HCT116 (cell line): ENCODE results near the gene NAALADL2. TPM values are rescaled to one million over a fixed set of nuclear protein-coding genes. Genes with fewer than 3 reads are reported as not detected.

Experiments used
- ATAC-seq: fragments of 200-7000 bp; cut with Tn5 transposase; 2 replicates; pipeline ENCODE4 v1.9.1; 2020; ENCODE audit warnings: mild to moderate bottlenecking, moderate library complexity
- BruUV-seq: library from RNA; stranded (reverse); fragments of 400-500 nt; replicated peaks from 2 replicates; lab custom pipeline; 2021; lab: Mats Ljungman, UMichigan
- CTCF ChIA-PET: fragments of 300-600 bp; sonication (Branson Sonifier 250); formaldehyde crosslinking; loops from one replicate; lab custom pipeline; 2021; ENCODE audit warnings: antibody characterized with exemption; lab: Charles Lee
- POLR2A ChIA-PET: fragments of 300-600, 350-600 bp; sonication (Branson Sonifier 250); formaldehyde crosslinking; loops from one replicate; lab custom pipeline; 2021; ENCODE audit warnings: antibody characterized with exemption; lab: Charles Lee
- RAD21 ChIA-PET, 2 experiments: fragments of 300-600 bp; sonication (Branson Sonifier 250); formaldehyde crosslinking; loops; one replicate each; lab custom pipeline; 2023; ENCODE audit warnings: low total read pairs in 2 of 2; ENCODE audit not compliant: uncharacterized antibody in 2 of 2, unreplicated experiment in 2 of 2, low non-redundant PET in 1 of 2; lab: Charles Lee
- DNase-seq: peaks from one replicate; pipeline ENCODE4 v3.0.0-alpha.2; 2010; ENCODE audit warnings: low read depth, low spot score
- H2AFZ ChIP-seq: fragments of 200-600 bp; shearing (Covaris generic), sonication (generic); 2 replicates; pipeline ENCODE4 v1.6.1; 2017; ENCODE audit warnings: low read depth, mixed run types, mixed read lengths, antibody characterized with exemption, low read length; ENCODE audit not compliant: poor library complexity, severe bottlenecking
- H3K27ac ChIP-seq: 2 replicates; pipeline ENCODE4 v1.5.1; 2012; ENCODE audit warnings: low read depth, low read length
- H3K27me3 ChIP-seq: fragments of 200-600 bp; sonication (generic); 2 replicates; pipeline ENCODE4 v1.6.1; 2016; ENCODE audit warnings: mixed run types, low read length, mixed read lengths; ENCODE audit not compliant: insufficient read depth
- H3K36me3 ChIP-seq, 2 experiments: fragments of 200-500 bp in 1 of 2; fragments of 200-600 bp in 1 of 2; sonication (Bioruptor generic) in 1 of 2; sonication (generic) in 1 of 2; 2 replicates each; pipeline versions ENCODE4 v1.5.1 to v1.6.1; 2014 to 2016; ENCODE audit warnings: low read length in 2 of 2, inconsistent platforms in 1 of 2, mixed read lengths in 1 of 2, mixed run types in 1 of 2; ENCODE audit not compliant: insufficient read depth in 2 of 2, control insufficient read depth in 1 of 2
- H3K4me1 ChIP-seq, 2 experiments: fragments of 200-600 bp in 1 of 2; sonication (generic) in 1 of 2; 2 replicates each; pipeline versions ENCODE4 v1.5.1 to v1.6.1; 2012 to 2017; ENCODE audit warnings: low read length in 2 of 2, inconsistent platforms in 1 of 2, mild to moderate bottlenecking in 1 of 2, mixed read lengths in 1 of 2, mixed run types in 1 of 2, moderate library complexity in 1 of 2; ENCODE audit not compliant: insufficient read depth in 2 of 2, control insufficient read depth in 1 of 2
- H3K4me2 ChIP-seq: fragments of 200-600 bp; sonication (generic); 2 replicates; pipeline ENCODE4 v1.6.1; 2017; ENCODE audit warnings: mixed run types, low read length, mixed read lengths
- H3K4me3 ChIP-seq, 2 experiments: fragments of 200-600 bp in 1 of 2; sonication (generic) in 1 of 2; replicated peaks in 1 of 2; 2 replicates each; pipeline ENCODE4 v1.5.1; 2011 to 2016; ENCODE audit warnings: low read length in 2 of 2, control low read depth in 1 of 2, low read depth in 1 of 2, mild to moderate bottlenecking in 1 of 2, mixed read lengths in 1 of 2, mixed run types in 1 of 2
- H3K79me2 ChIP-seq: fragments of 200-600 bp; sonication (generic); 2 replicates; pipeline ENCODE4 v1.6.1; 2017; ENCODE audit warnings: mild to moderate bottlenecking, mixed run types, low read length, moderate library complexity, mixed read lengths; ENCODE audit not compliant: insufficient read depth
- H3K9ac ChIP-seq: fragments of 200-600 bp; sonication (generic); 2 replicates; pipeline ENCODE4 v1.6.1; 2016; ENCODE audit warnings: low read length, mixed read lengths
- H3K9me2 ChIP-seq: fragments of 200-600 bp; sonication (generic), shearing (Covaris generic); 2 replicates; pipeline ENCODE4 v1.6.1; 2017; ENCODE audit warnings: mixed run types, mild to moderate bottlenecking, moderate library complexity; ENCODE audit not compliant: insufficient read depth
- H3K9me3 ChIP-seq, 2 experiments: fragments of 200-500 bp in 1 of 2; fragments of 200-600 bp in 1 of 2; sonication (Bioruptor generic) in 1 of 2; sonication (generic) in 1 of 2; 2 replicates each; pipeline ENCODE4 v1.6.1; 2014 to 2017; ENCODE audit warnings: low read length in 2 of 2, mixed read lengths in 2 of 2, inconsistent platforms in 1 of 2, low read depth in 1 of 2, mild to moderate bottlenecking in 1 of 2, mixed run types in 1 of 2, moderate library complexity in 1 of 2; ENCODE audit not compliant: control insufficient read depth in 1 of 2, insufficient read depth in 1 of 2
- H4K20me1 ChIP-seq: fragments of 200-600 bp; sonication (generic), shearing (Covaris generic); 2 replicates; pipeline ENCODE4 v1.6.1; 2017; ENCODE audit warnings: mixed run types, mild to moderate bottlenecking, moderate library complexity; ENCODE audit not compliant: insufficient read depth
- CEBPB ChIP-seq: IDR thresholded peaks from 2 replicates; pipeline ENCODE4 v1.6.1; 2012; ENCODE audit warnings: low read depth
- EGR1 ChIP-seq: IDR thresholded peaks from 2 replicates; pipeline ENCODE4 v1.6.1; 2012; ENCODE audit warnings: low read depth
- EZH2phosphoT487 ChIP-seq: fragments of 200-600 bp; IDR thresholded peaks from 2 replicates; pipeline ENCODE4 v1.6.1; 2018; ENCODE audit warnings: antibody characterized with exemption, borderline replicate concordance
- FOSL1 ChIP-seq: IDR thresholded peaks from 2 replicates; pipeline ENCODE4 v1.6.1; 2012; ENCODE audit warnings: low read depth
- JUND ChIP-seq: IDR thresholded peaks from 2 replicates; pipeline ENCODE4 v1.6.1; 2012
- POLR2AphosphoS5 ChIP-seq: IDR thresholded peaks from 2 replicates; pipeline ENCODE4 v1.6.1; 2011; ENCODE audit warnings: mild to moderate bottlenecking, low read depth, low read length, moderate library complexity
- YY1 ChIP-seq: IDR thresholded peaks from 2 replicates; pipeline ENCODE4 v1.6.1; 2011; ENCODE audit warnings: low read length, low read depth, moderate library complexity, mild to moderate bottlenecking; ENCODE audit not compliant: insufficient replicate concordance; ENCODE audit errors: extremely low read depth
- ZFX ChIP-seq: fragments of 450-650 bp; IDR thresholded peaks from 2 replicates; pipeline ENCODE4 v1.6.1; 2017
- intact Hi-C: fragments of 100-400 bp; cut with micrococcal nuclease; formaldehyde crosslinking; loops from 2 replicates; pipeline ENCODE4 v1.10.0; 2022
- total RNA-seq: library from RNA; stranded (reverse); gene quantifications from one replicate; pipeline ENCODE4 v1.2.1, GENCODE V29; 2021; ENCODE audit not compliant: unreplicated experiment
- TF ChIP-seq, protein P1 (sequence below): IDR thresholded peaks from 2 replicates; pipeline ENCODE4 v1.6.1; 2012
- TF ChIP-seq, protein P2 (sequence below): IDR thresholded peaks from 2 replicates; pipeline ENCODE4 v1.6.1; 2012; ENCODE audit warnings: low read depth

The NAALADL2 gene
- total RNA-seq, 1 experiment from 2014 or later, result 2.9 TPM

DNA sequence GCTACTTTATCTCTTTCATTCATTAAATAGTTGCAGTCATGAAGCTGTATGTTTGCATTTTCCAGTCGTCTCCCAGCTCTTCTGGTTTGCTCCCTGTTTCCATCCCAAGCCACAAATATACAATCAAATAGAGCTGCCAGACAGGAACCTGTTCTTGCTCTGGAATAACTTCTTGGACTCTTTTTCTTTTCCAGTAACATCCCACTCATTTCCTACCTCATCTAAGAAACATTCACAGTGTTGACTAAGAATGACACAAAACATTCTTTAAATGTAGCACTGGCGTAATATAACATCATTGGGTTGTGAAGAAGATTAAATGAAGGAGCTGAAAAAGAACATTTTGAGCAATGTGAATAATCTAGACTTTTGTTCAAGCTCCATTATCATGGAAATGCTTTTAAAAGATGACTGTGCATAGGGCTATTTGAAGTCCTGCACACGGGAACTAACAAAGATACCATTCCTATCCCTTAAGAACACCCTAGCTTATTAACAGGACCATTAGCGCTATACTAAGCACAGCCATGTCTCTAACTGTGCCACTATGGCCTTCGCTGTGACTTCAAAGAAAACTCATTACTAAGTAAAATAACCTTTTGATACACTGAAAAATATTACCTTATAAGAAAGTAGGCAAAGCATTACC lies 574.0 kb downstream of the NAALADL2 start:
- H3K36me3 ChIP-seq, result no peaks in the 10 kb centered on the region
- no peak for TF ChIP-seq POLR2AphosphoS5
- ChIA-PET POLR2A (no interaction called here), CTCF (interaction anchor here (0.9 kb wide), 1 partner anchor 10 kb away, joined by 3 read pairs; no protein-coding TSS in a partner anchor), RAD21 (no interaction called here)
- H3K79me2 ChIP-seq, result no peaks in the 10 kb centered on the region
- no peak overlapping the region for H3K27ac ChIP-seq
- no TSS peak for BruUV-seq
- no peak overlapping the region for H3K9ac ChIP-seq
- H3K4me1 ChIP-seq, result no peaks in the 10 kb centered on the region
- H3K9me3 ChIP-seq, result no peaks in the 10 kb centered on the region
- intact Hi-C loops, result no loop called here
- H2AFZ ChIP-seq, result no peak overlapping the region
- no peaks in the 10 kb centered on the region for H4K20me1 ChIP-seq
- no peaks in the 10 kb centered on the region for H3K27me3 ChIP-seq
- no peak overlapping the region for H3K4me3 ChIP-seq
- ATAC-seq (no peak), DNase-seq (no peak)
- H3K4me2 ChIP-seq, result no peak overlapping the region
- 0 out of 2 replicates have a peak, but pooled peaks cover 5% of the 10 kb centered on the region for H3K9me2 ChIP-seq

DNA sequence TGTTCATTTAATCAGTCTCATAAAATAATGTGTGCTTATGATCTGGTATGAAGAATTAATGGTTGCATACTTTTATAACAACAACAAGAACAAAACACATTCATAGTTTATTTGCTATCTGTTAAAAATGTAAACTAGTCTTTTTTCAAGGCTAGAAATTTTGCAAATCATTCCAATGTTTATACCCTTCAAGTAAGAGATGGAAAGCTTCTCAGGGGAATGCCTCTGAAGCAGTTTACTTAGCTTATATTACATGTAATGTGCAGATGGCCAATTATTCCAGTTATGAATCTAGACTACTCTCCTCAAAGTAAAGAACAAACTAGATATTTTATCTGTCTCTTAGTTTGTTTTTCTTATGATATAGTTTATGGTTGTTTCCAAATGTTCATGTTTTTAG lies 575.4 kb downstream of the NAALADL2 start:
- CTCF ChIA-PET, result no interaction called here
- no peaks in the 10 kb centered on the region for H3K79me2 ChIP-seq
- TF ChIP-seq JUND (no peak), EZH2phosphoT487 (no peak), EGR1 (no peak), YY1 (no peak), FOSL1 (no peak), CEBPB (no peak), ZFX (no peak)
- TF ChIP-seq, protein P1, sequence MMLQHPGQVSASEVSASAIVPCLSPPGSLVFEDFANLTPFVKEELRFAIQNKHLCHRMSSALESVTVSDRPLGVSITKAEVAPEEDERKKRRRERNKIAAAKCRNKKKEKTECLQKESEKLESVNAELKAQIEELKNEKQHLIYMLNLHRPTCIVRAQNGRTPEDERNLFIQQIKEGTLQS, result no peak
- TF ChIP-seq, protein P2, sequence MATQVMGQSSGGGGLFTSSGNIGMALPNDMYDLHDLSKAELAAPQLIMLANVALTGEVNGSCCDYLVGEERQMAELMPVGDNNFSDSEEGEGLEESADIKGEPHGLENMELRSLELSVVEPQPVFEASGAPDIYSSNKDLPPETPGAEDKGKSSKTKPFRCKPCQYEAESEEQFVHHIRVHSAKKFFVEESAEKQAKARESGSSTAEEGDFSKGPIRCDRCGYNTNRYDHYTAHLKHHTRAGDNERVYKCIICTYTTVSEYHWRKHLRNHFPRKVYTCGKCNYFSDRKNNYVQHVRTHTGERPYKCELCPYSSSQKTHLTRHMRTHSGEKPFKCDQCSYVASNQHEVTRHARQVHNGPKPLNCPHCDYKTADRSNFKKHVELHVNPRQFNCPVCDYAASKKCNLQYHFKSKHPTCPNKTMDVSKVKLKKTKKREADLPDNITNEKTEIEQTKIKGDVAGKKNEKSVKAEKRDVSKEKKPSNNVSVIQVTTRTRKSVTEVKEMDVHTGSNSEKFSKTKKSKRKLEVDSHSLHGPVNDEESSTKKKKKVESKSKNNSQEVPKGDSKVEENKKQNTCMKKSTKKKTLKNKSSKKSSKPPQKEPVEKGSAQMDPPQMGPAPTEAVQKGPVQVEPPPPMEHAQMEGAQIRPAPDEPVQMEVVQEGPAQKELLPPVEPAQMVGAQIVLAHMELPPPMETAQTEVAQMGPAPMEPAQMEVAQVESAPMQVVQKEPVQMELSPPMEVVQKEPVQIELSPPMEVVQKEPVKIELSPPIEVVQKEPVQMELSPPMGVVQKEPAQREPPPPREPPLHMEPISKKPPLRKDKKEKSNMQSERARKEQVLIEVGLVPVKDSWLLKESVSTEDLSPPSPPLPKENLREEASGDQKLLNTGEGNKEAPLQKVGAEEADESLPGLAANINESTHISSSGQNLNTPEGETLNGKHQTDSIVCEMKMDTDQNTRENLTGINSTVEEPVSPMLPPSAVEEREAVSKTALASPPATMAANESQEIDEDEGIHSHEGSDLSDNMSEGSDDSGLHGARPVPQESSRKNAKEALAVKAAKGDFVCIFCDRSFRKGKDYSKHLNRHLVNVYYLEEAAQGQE, result no peak
- TF ChIP-seq, all 23 proteins: peak for 0
- Histone ChIP-seq H3K4me1 (no peaks in the 10 kb centered on the region), H3K9ac (no peak overlapping the region), H3K27ac (no peak overlapping the region), H3K4me3 (no peak overlapping the region), H2AFZ (no peak overlapping the region), H3K27me3 (no peaks in the 10 kb centered on the region), H3K36me3 (no peaks in the 10 kb centered on the region), H3K9me2 (0 out of 2 replicates have a peak, but pooled peaks cover 5% of the 10 kb centered on the region), H3K9me3 (no peaks in the 10 kb centered on the region), H4K20me1 (no peaks in the 10 kb centered on the region), H3K4me2 (no peak overlapping the region)
- RAD21 ChIA-PET, result no interaction called here
- DNase-seq (no peak), ATAC-seq (no peak)
- no TSS peak for BruUV-seq
- intact Hi-C loops, result no loop called here
- POLR2A ChIA-PET, result no interaction called here
